HG03066 (cell line): ENCODE measurements around the gene ARMC8.

Source experiments
- ATAC-seq: cut with Tn5 transposase; IDR thresholded peaks from one replicate; pipeline ENCODE4 v1.9.1; 2021; ENCODE audit warnings: low read depth; ENCODE audit not compliant: unreplicated experiment

ARMC8 gene

GRCh38 chr3:138340511-138340910 is 153.4 kb downstream of the ARMC8 start:
- no peak for ATAC-seq

DNA sequence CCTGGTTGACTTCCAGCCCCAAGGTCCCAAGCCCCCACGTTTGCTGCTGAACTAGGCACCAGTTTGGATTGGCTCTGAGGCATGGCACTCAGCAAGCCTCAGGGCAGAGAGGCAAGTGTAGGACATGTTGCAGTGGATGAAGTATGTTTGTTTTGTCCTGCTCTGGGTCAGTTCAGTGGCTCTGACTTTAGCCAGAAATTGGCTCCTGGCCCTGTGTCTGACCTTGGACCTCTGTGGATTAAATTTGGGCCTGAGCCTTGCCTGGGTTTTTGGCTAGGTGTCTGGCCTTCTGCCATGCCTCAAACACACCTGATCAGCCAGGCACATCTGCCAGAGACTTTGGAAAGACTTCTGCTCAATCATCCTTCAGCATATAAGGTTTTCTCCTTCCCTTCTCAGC is 157.7 kb downstream of the ARMC8 start:
- no peak for ATAC-seq
